Nephron progenitor cell (in vitro differentiated cells): ENCODE results near the gene BICRAL.

ENCODE experiments used
- DNase-seq: peaks from one replicate; pipeline ENCODE4 v3.0.0; 2021
- H3K27ac Mint-ChIP-seq: 2 replicates; pipeline ENCODE4 v1.8.0; 2021; ENCODE audit warnings: mild to moderate bottlenecking, moderate library complexity, mixed read lengths
- H3K27me3 Mint-ChIP-seq: 2 replicates; pipeline ENCODE4 v1.8.0; 2021; ENCODE audit warnings: mild to moderate bottlenecking, low read depth, mixed read lengths; ENCODE audit not compliant: poor library complexity
- H3K36me3 Mint-ChIP-seq: 2 replicates; pipeline ENCODE4 v1.8.0; 2021; ENCODE audit warnings: low read depth, mixed read lengths
- H3K4me1 Mint-ChIP-seq: 2 replicates; pipeline ENCODE4 v1.8.0; 2021; ENCODE audit warnings: mixed read lengths
- H3K4me3 Mint-ChIP-seq: 2 replicates; pipeline ENCODE4 v1.8.0; 2021; ENCODE audit warnings: mild to moderate bottlenecking, moderate library complexity, mixed read lengths
- H3K9me3 Mint-ChIP-seq: 2 replicates; pipeline ENCODE4 v1.8.0; 2021; ENCODE audit warnings: mild to moderate bottlenecking, moderate library complexity, mixed read lengths
- TF ChIP-seq, protein P1 (sequence below): fragments of 200-600 bp; sonication (generic); IDR thresholded peaks from 2 replicates; pipeline ENCODE4 v1.5.0; 2021; ENCODE audit warnings: antibody characterized with exemption

The BICRAL gene

DNA sequence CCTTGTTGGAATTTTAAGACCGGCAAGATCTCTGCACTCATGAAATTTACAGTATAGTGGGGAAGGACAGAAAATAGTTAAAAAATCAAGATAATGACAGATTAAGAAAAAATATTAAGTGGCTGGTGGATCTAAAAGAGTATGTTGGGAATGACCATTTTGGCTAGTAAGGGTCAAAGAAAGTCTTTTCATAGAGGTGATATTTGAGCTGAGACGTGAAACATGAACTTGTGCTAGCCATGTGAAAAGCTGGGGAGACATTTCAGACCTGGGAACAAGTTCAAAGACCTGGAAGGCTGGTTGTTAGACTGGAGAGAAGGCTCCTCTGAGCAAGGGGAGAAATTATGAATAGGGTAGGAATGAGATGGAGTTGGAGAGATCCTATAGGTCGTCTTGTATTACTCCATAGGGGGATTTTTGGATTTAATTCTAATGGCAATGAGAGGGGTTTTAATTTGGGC is 4.7 kb downstream of the BICRAL start:
- Mint-ChIP-seq H3K9me3 (no peaks in the 10 kb centered on the region), H3K27me3 (no peaks in the 10 kb centered on the region), H3K36me3 (peaks cover 9% of the 10 kb centered on the region), H3K27ac (no peak overlapping the region), H3K4me1 (peaks cover 29% of the 10 kb centered on the region), H3K4me3 (no peak overlapping the region)
- TF ChIP-seq, protein P1, sequence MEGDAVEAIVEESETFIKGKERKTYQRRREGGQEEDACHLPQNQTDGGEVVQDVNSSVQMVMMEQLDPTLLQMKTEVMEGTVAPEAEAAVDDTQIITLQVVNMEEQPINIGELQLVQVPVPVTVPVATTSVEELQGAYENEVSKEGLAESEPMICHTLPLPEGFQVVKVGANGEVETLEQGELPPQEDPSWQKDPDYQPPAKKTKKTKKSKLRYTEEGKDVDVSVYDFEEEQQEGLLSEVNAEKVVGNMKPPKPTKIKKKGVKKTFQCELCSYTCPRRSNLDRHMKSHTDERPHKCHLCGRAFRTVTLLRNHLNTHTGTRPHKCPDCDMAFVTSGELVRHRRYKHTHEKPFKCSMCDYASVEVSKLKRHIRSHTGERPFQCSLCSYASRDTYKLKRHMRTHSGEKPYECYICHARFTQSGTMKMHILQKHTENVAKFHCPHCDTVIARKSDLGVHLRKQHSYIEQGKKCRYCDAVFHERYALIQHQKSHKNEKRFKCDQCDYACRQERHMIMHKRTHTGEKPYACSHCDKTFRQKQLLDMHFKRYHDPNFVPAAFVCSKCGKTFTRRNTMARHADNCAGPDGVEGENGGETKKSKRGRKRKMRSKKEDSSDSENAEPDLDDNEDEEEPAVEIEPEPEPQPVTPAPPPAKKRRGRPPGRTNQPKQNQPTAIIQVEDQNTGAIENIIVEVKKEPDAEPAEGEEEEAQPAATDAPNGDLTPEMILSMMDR: no peak
- no peak for DNase-seq

DNA sequence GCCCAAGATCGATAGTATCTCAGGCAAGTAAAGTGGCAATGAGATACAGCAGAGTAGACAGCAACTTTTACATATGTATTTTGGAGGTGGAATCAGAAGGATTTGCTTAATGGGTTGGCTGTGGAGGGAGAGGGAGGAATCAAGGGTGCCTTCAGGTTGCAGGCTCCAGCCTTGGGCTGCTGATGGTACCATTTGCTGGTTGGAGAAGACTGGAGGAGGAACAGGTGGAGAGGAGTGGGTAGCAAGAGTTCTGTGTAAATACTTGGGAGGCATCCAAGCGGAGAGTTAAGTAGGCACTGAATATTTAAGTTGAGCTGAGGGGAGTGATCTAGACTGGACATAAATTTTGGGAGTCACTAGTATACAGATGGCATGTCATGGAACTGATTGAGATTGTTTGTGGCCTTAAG is 5.2 kb downstream of the BICRAL start:
- Mint-ChIP-seq H3K4me1 (peaks cover 29% of the 10 kb centered on the region), H3K27ac (no peak overlapping the region)
- TF ChIP-seq, protein P1: no peak

DNA sequence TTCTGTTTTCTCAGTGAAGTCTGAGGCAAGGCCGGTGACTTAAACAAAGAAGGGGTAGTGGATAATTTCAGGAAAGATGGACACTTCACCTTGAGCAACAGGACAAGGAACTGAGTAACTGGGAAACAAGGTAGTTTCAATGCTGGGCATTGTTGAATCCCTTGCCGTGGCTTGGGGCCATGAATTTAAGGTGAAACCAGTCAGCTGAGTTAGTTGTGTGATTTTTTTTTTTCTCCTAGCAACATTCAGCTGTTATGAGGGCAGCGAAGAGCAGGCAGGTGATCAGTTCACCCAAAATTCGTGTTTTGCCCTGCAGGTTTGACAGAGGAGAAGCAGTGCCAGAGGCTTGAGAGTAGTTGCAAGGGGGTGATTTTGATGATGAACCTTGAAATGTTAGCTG is 6.8 kb downstream of the BICRAL start:
- Mint-ChIP-seq H3K4me3 (peak overlapping the region; percentile 4), H3K4me1 (peaks cover 29% of the 10 kb centered on the region), H3K9me3 (no peaks in the 10 kb centered on the region), H3K27me3 (no peaks in the 10 kb centered on the region), H3K36me3 (peaks cover 9% of the 10 kb centered on the region), H3K27ac (no peak overlapping the region)
- TF ChIP-seq, protein P1: no peak
- DNase-seq: no peak

More for the DNA sequence above, 5.2 kb downstream of the BICRAL start:
- Mint-ChIP-seq H3K27me3 (no peaks in the 10 kb centered on the region), H3K9me3 (no peaks in the 10 kb centered on the region), H3K4me3 (no peak overlapping the region), H3K36me3 (peaks cover 9% of the 10 kb centered on the region)
- peak; percentile 14 for DNase-seq

DNA sequence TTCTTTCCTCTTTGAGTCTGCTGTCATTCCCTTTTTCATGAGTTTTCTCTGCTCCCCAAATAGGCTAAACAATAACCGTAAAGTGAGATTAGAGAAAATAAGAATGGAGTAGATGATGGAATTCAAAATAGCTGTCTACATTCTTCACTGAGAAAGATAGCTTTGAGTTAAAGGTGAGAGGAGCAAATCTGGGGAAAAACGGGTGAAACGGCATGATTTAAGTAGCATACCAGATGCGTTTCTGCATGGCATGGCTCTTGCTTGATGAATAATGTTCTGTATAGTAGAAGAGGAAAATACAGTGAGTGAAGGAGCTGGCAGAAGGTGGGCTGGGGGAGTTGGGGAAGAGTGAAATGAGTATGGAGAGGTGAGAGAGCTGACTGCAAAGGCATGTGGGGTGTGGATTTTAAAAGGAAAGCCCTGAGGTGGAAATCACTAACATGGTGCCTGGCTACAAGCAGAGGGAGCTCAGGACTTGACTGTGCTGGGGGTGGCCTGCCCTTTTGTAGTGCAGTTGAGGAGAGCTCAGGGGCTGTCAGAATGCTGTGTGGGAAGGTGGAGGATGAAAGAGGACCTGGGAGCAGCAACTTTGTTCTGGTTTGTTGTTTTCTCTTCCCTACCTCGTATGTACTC is 8.8 kb downstream of the BICRAL start:
- peaks cover 29% of the 10 kb centered on the region for H3K4me1 Mint-ChIP-seq
- no peak overlapping the region for H3K4me3 Mint-ChIP-seq
- no peaks in the 10 kb centered on the region for H3K27me3 Mint-ChIP-seq
- peak; percentile 16 for DNase-seq
- TF ChIP-seq, protein P1: no peak
- no peaks in the 10 kb centered on the region for H3K9me3 Mint-ChIP-seq
- peaks cover 9% of the 10 kb centered on the region for H3K36me3 Mint-ChIP-seq
- peak overlapping the region; percentile 92 for H3K27ac Mint-ChIP-seq

DNA sequence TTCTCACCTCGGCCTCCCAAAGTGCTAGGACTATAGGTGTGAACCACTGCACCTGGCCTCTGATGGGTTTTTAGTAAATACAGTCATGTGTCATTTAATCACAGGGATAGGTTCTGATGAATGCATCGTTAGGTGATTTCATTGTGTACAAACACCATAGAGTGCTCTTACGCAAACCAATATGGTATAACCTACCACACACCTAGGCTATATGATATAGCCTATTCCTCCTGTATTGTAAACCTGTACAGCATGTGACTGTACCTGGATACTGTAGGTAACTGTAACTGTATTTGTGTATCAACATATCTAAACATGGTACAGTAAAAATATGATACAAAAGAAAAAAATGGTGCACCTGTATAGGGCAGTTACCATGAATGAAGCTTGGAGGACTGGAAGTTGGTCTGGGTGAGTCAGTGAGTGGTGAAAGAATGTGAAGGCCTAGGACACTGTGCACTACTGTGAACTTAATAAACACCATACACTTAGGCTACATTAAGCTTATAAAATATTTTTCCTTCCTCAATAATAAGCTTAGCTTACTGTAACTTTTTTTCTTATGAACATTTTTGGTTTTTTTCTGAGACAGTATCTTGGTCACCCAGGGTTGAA is 10.0 kb downstream of the BICRAL start:
- peaks cover 29% of the 10 kb centered on the region for H3K4me1 Mint-ChIP-seq

More for the DNA sequence above, 10.0 kb downstream of the BICRAL start:
- Mint-ChIP-seq H3K36me3 (peaks cover 9% of the 10 kb centered on the region), H3K27me3 (no peaks in the 10 kb centered on the region), H3K9me3 (no peaks in the 10 kb centered on the region), H3K27ac (no peak overlapping the region), H3K4me3 (no peak overlapping the region)
- TF ChIP-seq, protein P1: no peak
- no peak for DNase-seq
